ENCODE results near the gene FXYD3.

The FXYD3 gene

DNA sequence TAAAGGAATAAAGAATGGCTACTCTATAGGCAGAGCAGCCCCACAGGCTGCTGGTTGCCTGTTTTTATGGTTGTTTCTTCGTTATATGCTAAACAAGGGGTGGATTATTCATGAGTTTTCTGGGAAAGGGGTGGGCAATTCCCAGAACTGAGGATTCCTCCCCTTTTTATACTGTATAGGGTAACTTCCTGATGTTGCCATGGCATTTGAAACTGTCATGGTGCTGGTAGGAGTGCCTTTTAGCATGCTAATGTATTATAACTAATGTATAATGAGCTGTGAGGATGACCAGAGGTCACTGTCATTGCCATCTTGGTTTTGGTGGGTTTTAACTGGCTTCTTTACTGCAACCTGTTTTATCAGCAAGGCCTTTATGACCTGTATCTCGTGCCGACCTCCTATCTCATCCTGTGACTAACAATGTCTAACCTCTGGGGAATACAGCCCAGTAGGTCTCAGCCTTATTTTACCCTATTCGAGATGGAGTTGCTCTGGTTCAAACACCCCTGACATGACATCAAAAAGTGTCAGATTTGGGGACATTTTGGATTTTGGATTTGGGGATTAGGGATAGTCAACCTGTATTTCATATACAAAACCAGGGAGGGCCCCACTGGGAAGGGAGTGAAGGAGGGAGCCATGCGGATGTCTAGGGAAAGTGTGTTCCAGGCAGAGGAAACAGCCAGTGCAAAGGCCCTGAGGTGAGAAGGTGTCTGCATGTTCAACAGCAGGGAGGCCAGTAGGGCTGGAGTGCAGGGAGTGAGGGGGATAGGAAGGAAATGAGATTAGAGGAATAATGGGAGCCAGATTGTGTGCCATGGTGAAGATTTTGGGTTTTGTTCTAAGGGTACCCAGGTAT is 49.8 kb downstream of the FXYD3 start:
- DNase-seq (ENCODE audit: insufficient read length, low spot score) = no peak
- TF ChIP-seq, protein P1, sequence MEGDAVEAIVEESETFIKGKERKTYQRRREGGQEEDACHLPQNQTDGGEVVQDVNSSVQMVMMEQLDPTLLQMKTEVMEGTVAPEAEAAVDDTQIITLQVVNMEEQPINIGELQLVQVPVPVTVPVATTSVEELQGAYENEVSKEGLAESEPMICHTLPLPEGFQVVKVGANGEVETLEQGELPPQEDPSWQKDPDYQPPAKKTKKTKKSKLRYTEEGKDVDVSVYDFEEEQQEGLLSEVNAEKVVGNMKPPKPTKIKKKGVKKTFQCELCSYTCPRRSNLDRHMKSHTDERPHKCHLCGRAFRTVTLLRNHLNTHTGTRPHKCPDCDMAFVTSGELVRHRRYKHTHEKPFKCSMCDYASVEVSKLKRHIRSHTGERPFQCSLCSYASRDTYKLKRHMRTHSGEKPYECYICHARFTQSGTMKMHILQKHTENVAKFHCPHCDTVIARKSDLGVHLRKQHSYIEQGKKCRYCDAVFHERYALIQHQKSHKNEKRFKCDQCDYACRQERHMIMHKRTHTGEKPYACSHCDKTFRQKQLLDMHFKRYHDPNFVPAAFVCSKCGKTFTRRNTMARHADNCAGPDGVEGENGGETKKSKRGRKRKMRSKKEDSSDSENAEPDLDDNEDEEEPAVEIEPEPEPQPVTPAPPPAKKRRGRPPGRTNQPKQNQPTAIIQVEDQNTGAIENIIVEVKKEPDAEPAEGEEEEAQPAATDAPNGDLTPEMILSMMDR (IDR thresholded peaks at IDR 0.05; ENCODE audit: insufficient read depth, missing control alignments) = no peak
- FAIRE-seq = no peak

- DNase-seq (ENCODE audit: insufficient read length, low spot score) = no peak
- FAIRE-seq = no peak
- TF ChIP-seq, protein P1 (IDR thresholded peaks at IDR 0.05; ENCODE audit: insufficient read depth, missing control alignments) = no peak
Measured at GRCh38 chr19:35166100-35167063, 50.8 kb downstream of the FXYD3 start.

- DNase-seq (ENCODE audit: insufficient read length, low spot score) (no peak), FAIRE-seq (no peak)
- TF ChIP-seq, protein P1 (IDR thresholded peaks at IDR 0.05; ENCODE audit: insufficient read depth, missing control alignments) = no peak
Measured at GRCh38 chr19:35167251-35168119, 51.9 kb downstream of the FXYD3 start.

GRCh38 chr19:35168196-35168595 is 52.6 kb downstream of the FXYD3 start:
- DNase-seq (ENCODE audit: insufficient read length, low spot score) (no peak), FAIRE-seq (no peak)
- TF ChIP-seq, protein P1 (IDR thresholded peaks at IDR 0.05; ENCODE audit: insufficient read depth, missing control alignments) = no peak

DNA sequence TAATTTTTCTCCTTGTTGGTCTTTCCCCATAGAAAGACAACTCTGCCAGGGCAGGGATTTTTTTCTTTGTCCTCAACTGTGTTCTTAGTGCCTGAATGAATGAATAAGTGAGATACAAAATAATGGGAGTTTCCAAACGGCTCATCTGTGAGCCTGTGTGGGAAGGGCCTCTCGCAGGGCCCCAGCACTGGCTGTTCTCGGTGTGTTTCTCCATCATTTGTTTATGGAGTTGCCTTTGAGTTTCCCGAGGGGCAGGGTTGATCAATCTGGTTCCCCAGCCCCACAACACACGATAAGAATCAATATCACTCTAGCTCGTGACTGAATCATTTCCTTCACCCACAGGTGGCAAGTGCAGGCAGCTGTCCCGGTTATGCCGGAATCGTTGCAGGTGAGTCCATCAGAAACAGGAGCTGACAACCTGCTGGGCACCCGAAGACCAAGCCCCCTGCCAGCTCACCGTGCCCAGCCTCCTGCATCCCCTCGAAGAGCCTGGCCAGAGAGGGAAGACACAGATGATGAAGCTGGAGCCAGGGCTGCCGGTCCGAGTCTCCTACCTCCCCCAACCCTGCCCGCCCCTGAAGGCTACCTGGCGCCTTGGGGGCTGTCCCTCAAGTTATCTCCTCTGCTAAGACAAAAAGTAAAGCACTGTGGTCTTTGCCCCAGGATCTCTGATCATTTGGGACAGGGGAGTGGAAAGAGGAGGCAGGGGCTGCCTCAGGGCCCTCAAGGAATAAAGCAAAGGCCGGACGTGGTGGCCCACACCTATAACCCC is 53.8 kb downstream of the FXYD3 start:
- no peak for DNase-seq (ENCODE audit: insufficient read length, low spot score)
- no peak for FAIRE-seq
- TF ChIP-seq, protein P1 (IDR thresholded peaks at IDR 0.05; ENCODE audit: insufficient read depth, missing control alignments) = no peak
